ENCODE measurements around the gene PRKG2.
A peak's percentile ranks its signal among the peaks of the same experiment; 100 is the strongest.
"Not testable (repeated sequence)": the region's sequence is repeated elsewhere in the genome, so short reads cannot be mapped to it uniquely, and the experiment has no call there.

PRKG2 gene

DNA sequence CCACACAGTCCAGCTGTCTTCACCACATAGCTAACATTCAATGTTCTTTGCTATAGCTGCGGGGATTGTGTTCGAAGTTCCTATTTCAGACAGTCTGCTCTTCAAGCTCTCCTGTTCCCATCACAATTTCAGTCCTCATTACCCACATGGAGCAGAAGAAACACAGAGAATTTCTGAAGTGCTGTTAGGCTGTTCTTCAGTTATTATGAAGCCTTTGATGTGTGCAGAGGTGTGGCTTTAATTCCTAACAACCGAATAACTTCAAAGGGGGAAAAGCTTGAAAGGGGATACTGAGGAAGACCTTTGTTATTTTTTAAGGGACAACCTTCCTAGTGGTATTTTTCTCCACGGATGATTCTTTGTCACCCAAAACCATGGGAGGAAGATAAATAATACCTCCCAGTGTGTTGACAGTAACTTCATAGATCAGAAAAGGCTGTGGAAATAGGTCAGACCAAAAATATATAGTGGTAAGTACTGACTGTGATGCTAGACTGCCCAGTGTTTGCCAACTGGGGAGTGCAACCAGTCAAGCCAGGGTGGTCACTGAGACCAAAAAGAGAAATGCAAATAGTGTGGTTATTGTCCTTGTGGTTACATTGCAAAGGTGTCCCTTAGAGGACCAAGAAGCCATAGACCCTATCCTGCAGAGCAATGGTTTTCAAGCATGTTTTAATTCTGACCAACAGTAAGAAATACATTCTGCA is 52.1 kb downstream of the PRKG2 start:
- Mint-ChIP-seq H3K4me3 (no peak overlapping the region), H3K9me3 (peaks cover 0 to 6% of the 10 kb centered on the region in 2 donors), H3K36me3 (no peaks in the 10 kb centered on the region), H3K27me3 (no peaks in the 10 kb centered on the region), H3K27ac (no peak overlapping the region), H3K4me1 (no peaks in the 10 kb centered on the region)
- no peak for DNase-seq
- no peak for ATAC-seq (replicated peaks)

GRCh38 chr4:81153714-81154323 is 61.2 kb downstream of the PRKG2 start:
- DNase-seq, result peak; percentile 40
- H3K4me1 Mint-ChIP-seq; ATAC-seq (replicated peaks); H3K9me3 Mint-ChIP-seq; H3K27me3 Mint-ChIP-seq; H3K36me3 Mint-ChIP-seq: not testable (repeated sequence)
- Mint-ChIP-seq H3K27ac (peak overlapping the region; percentile 92), H3K4me3 (peak overlapping the region; percentile 48 to 90)

DNA sequence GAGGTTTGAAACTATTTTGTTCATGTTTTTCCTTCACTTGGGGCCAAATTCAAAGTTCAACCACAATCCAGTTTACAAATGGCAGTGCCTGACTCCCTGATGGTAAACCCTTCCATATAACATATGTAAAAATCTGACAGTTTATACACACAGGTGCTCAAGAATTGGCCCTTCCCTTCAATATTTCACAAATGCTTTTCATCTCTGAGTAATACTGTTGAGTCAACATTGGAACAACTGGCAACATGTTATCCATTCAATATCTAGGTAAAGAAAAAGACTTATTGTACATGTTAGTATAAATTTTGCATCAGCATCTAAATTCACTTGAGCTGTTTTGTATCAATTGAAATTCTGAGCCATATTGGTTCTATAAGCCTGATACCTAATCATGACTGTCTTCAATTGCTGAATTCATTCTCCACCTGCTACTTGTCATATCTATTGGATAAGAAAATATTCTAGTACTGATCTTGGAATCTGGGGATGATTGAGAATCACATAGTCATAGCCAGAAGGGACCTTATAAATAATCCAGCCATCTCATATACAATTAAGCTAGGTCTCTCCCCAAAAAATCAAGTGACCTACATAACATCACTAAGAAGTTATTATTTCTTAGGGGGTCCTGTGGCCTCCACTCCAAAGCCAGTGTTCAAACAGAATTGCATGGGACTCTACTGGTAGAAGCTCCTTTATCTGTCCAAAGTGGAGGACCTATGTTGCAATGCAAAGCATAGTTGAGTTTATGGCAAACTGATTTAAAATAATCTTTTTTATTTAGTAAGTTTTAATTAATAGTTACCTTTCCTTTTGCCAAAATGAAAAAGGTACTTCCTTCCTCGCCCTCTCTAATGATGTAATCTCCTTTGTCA is 61.9 kb downstream of the PRKG2 start:
- ATAC-seq (replicated peaks) (no peak), DNase-seq (no peak)
- Mint-ChIP-seq H3K27ac (peak overlapping the region; percentile 92), H3K27me3 (peaks cover 0 to 8% of the 10 kb centered on the region in 2 donors), H3K4me3 (peak overlapping the region in 1 of 2 donors; percentile 90), H3K9me3 (peaks cover 0 to 2% of the 10 kb centered on the region in 2 donors), H3K36me3 (peaks cover 0 to 5% of the 10 kb centered on the region in 2 donors), H3K4me1 (no peaks in the 10 kb centered on the region)

- DNase-seq, result no peak
- no peaks in the 10 kb centered on the region for H3K36me3 Mint-ChIP-seq
- no peaks in the 10 kb centered on the region for H3K27me3 Mint-ChIP-seq
- H3K27ac Mint-ChIP-seq, result no peak overlapping the region
- no peak overlapping the region for H3K4me3 Mint-ChIP-seq
- no peaks in the 10 kb centered on the region for H3K9me3 Mint-ChIP-seq
- ATAC-seq (replicated peaks), result no peak
- H3K4me1 Mint-ChIP-seq, result no peaks in the 10 kb centered on the region
These were observed 65.0 kb downstream of the PRKG2 start for GRCh38 chr4:81149976-81150375.

DNA sequence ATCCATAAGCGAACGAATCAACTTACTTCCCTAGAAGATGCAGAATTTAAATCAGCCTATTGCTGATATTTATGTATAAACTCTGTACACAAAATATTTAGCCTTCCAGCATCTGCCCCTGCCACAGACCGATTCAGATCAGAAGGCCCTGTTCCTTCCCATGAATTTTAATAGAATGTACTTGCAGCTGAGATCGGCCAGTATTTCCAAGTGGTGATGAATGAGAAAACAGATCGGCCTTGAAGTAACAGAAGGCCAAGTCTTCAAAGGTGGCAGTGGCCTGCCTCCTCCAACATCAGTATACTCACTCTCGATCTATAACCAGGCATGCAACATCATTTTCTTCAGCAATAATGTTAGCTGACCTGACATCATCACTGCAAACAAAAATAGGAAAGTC is 66.4 kb downstream of the PRKG2 start:
- Mint-ChIP-seq H3K36me3 (no peaks in the 10 kb centered on the region), H3K9me3 (no peaks in the 10 kb centered on the region), H3K27me3 (no peaks in the 10 kb centered on the region), H3K4me3 (no peak overlapping the region), H3K4me1 (no peaks in the 10 kb centered on the region), H3K27ac (no peak overlapping the region)
- ATAC-seq (replicated peaks), result no peak
- DNase-seq, result no peak

- no peaks in the 10 kb centered on the region for H3K36me3 Mint-ChIP-seq
- DNase-seq, result no peak
- H3K27ac Mint-ChIP-seq, result no peak overlapping the region
- ATAC-seq (replicated peaks), result no peak
- H3K27me3 Mint-ChIP-seq, result no peaks in the 10 kb centered on the region
- H3K4me1 Mint-ChIP-seq, result no peaks in the 10 kb centered on the region
- H3K9me3 Mint-ChIP-seq, result no peaks in the 10 kb centered on the region
- H3K4me3 Mint-ChIP-seq, result no peak overlapping the region
These were observed 68.6 kb downstream of the PRKG2 start for GRCh38 chr4:81146466-81146865.

DNA sequence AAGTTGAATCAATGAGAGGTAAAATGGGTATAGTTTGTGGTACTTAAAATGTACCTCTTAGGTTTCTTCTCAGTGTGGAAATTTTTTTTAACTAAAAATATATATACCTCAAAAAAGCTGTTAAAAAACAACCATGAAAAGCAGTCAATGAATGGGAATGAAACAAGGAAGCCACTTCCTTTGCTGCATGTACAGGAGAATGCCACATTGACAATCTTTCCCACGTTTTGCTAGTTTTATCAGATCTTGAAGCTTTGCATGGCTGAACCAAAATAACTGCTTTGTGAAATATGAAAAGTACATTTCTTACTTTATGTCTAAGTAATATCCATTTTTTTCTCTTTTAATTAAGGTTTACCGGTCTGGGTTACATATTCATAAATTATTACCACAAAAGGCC is 71.8 kb downstream of the PRKG2 start:
- no peaks in the 10 kb centered on the region for H3K27me3 Mint-ChIP-seq
- ATAC-seq (replicated peaks) (no peak), DNase-seq (no peak)
- no peak overlapping the region for H3K27ac Mint-ChIP-seq
- no peaks in the 10 kb centered on the region for H3K4me1 Mint-ChIP-seq
- H3K36me3 Mint-ChIP-seq, result no peaks in the 10 kb centered on the region
- H3K4me3 Mint-ChIP-seq, result no peak overlapping the region
- H3K9me3 Mint-ChIP-seq, result no peaks in the 10 kb centered on the region

GRCh38 chr4:81142744-81143143 is 72.3 kb downstream of the PRKG2 start:
- Mint-ChIP-seq H3K4me3 (no peak overlapping the region), H3K27ac (no peak overlapping the region), H3K4me1 (no peaks in the 10 kb centered on the region), H3K9me3 (no peaks in the 10 kb centered on the region), H3K36me3 (no peaks in the 10 kb centered on the region), H3K27me3 (no peaks in the 10 kb centered on the region)
- ATAC-seq (replicated peaks) (no peak), DNase-seq (no peak)

- peaks cover 0 to 5% of the 10 kb centered on the region in 2 donors for H3K27me3 Mint-ChIP-seq
- peaks cover 0 to 6% of the 10 kb centered on the region in 2 donors for H3K36me3 Mint-ChIP-seq
- H3K4me1 Mint-ChIP-seq, result peaks cover 0 to 2% of the 10 kb centered on the region in 2 donors
- H3K27ac Mint-ChIP-seq, result no peak overlapping the region
- ATAC-seq (replicated peaks) (no peak), DNase-seq (no peak)
- no peaks in the 10 kb centered on the region for H3K9me3 Mint-ChIP-seq
- no peak overlapping the region for H3K4me3 Mint-ChIP-seq
These were observed 77.1 kb downstream of the PRKG2 start for GRCh38 chr4:81137894-81138293.

GRCh38 chr4:81137446-81137845 is 77.6 kb downstream of the PRKG2 start:
- Mint-ChIP-seq H3K4me3 (no peak overlapping the region), H3K27me3 (peaks cover 0 to 5% of the 10 kb centered on the region in 2 donors), H3K27ac (no peak overlapping the region), H3K36me3 (peaks cover 0 to 6% of the 10 kb centered on the region in 2 donors), H3K4me1 (peaks cover 0 to 2% of the 10 kb centered on the region in 2 donors), H3K9me3 (no peaks in the 10 kb centered on the region)
- ATAC-seq (replicated peaks), result no peak
- no peak for DNase-seq

DNA sequence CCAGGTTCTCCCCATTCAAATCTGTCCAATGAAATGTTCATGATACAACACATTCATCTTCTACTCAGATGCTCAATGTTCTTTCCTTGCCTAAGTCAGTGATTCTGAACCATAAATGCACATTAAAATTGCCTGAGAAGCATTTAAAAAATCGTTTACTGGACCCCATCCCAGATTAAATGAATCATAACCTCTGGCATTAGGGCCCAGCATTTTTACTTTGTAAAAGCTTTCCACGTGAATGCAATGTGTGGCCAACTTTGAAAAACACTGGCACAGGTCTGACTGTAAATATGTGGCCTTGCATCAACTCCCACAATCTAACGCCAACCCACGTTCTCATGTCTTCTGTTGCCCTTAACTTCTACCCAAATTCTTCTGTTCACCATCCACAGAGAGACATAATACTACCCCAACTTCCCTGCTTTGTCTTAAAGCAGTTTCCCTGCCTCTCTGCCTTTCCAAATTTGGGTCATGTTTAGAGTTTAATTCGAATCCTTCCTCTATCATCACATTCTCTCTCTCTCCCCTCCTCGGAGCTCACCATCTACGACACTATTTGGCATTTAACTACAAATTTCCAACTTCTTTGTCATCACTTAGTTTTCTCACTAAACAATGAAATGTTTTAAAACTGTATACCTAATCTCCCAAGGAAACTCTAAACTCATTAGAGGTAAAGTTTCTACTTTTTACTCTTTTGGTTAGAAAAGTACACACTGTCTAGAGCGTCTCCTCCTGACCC is 78.7 kb downstream of the PRKG2 start:
- DNase-seq (no peak), ATAC-seq (replicated peaks) (no peak)
- H3K9me3 Mint-ChIP-seq, result no peaks in the 10 kb centered on the region
- H3K27ac Mint-ChIP-seq, result no peak overlapping the region
- peaks cover 0 to 5% of the 10 kb centered on the region in 2 donors for H3K27me3 Mint-ChIP-seq
- no peak overlapping the region for H3K4me3 Mint-ChIP-seq
- peaks cover 0 to 2% of the 10 kb centered on the region in 2 donors for H3K4me1 Mint-ChIP-seq
- H3K36me3 Mint-ChIP-seq, result peaks cover 0 to 6% of the 10 kb centered on the region in 2 donors

- peaks cover 0 to 6% of the 10 kb centered on the region in 2 donors for H3K36me3 Mint-ChIP-seq
- H3K4me3 Mint-ChIP-seq, result no peak overlapping the region
- ATAC-seq (replicated peaks) (no peak), DNase-seq (no peak)
- H3K4me1 Mint-ChIP-seq, result peaks cover 0 to 2% of the 10 kb centered on the region in 2 donors
- no peaks in the 10 kb centered on the region for H3K9me3 Mint-ChIP-seq
- no peak overlapping the region for H3K27ac Mint-ChIP-seq
- peaks cover 0 to 5% of the 10 kb centered on the region in 2 donors for H3K27me3 Mint-ChIP-seq
These were observed 79.5 kb downstream of the PRKG2 start for GRCh38 chr4:81135501-81135900.

- H3K27ac Mint-ChIP-seq, result no peak overlapping the region
These were observed 83.5 kb downstream of the PRKG2 start for GRCh38 chr4:81131563-81131962.

DNA sequence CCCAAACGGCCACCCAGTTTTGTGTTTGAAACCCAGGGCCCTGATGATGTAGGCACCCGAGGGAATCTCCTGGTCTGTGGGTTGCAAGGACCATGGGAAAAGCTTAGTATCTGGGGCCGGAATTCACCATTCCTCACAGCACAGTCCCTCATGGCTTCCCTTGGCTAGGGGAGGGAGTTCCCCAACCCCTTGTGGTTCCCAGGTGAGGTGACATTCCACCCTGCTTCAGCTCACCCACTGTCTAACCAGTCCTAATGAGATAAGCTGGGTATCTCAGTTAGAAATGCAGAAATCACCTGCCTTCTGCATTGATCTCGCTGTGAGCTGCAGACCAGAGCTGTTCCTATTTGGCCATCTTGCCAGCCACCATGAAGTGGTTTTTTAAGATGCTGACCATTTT is 84.0 kb downstream of the PRKG2 start:
- Mint-ChIP-seq H3K36me3 (peaks cover 0 to 2% of the 10 kb centered on the region in 2 donors), H3K27ac (no peak overlapping the region), H3K27me3 (no peaks in the 10 kb centered on the region), H3K4me1 (peaks cover 0 to 2% of the 10 kb centered on the region in 2 donors), H3K9me3 (peaks cover 0 to 1% of the 10 kb centered on the region in 2 donors), H3K4me3 (no peak overlapping the region)
- ATAC-seq (replicated peaks) (no peak), DNase-seq (no peak)

More at GRCh38 chr4:81131563-81131962, 83.5 kb downstream of the PRKG2 start:
- peaks cover 0 to 2% of the 10 kb centered on the region in 2 donors for H3K4me1 Mint-ChIP-seq
- H3K27me3 Mint-ChIP-seq, result peaks cover 0 to 3% of the 10 kb centered on the region in 2 donors
- DNase-seq, result no peak
- H3K4me3 Mint-ChIP-seq, result no peak overlapping the region
- peaks cover 0 to 4% of the 10 kb centered on the region in 2 donors for H3K36me3 Mint-ChIP-seq
- ATAC-seq (replicated peaks), result no peak
- peaks cover 0 to 1% of the 10 kb centered on the region in 2 donors for H3K9me3 Mint-ChIP-seq

Data from stimulated activated naive B cell treated with anti-CD40 and anti-IgM and Interleukin-4, amounts not matched to agents 10 μg/mL and 1 μg/mL and 100 μg/mL, for 72 hours (primary cell).